K562 (cell line): Measurements from ENCODE around the gene CPED1. TPM values are rescaled to one million over a fixed set of nuclear protein-coding genes. Genes with fewer than 3 reads are reported as not detected.

Experiments
- CHCHD3 ChIP-seq: fragments of 250-450 bp; sonication (Bioruptor Pico); IDR thresholded peaks from 2 replicates; pipeline ENCODE4 v2.1.2; 2022; ENCODE audit warnings: mild to moderate bottlenecking
- COPS2 ChIP-seq: fragments of 450-650 bp; conservative IDR thresholded peaks from 2 replicates; pipeline ENCODE4 v1.6.1; 2016; ENCODE audit warnings: mild to moderate bottlenecking, moderate library complexity
- CREB5 ChIP-seq: fragments of 250-450 bp; sonication (Bioruptor Pico); IDR thresholded peaks from 2 replicates; pipeline ENCODE4 v1.5.0; 2020; ENCODE audit warnings: mild to moderate bottlenecking
- ELK3 ChIP-seq: fragments of 450-650 bp; formaldehyde crosslinking; IDR thresholded peaks from 2 replicates; pipeline ENCODE4 v1.4.0; 2020; ENCODE audit warnings: mild to moderate bottlenecking
- ETV1 ChIP-seq: fragments of 450-650 bp; conservative IDR thresholded peaks from 2 replicates; pipeline ENCODE4 v1.6.1; 2016; ENCODE audit warnings: missing genetic modification characterization, control low read depth, low read depth, missing compliant biosample characterization
- FOXJ2 ChIP-seq: fragments of 200-800 bp; sonication (Bioruptor generic); IDR thresholded peaks from 2 replicates; pipeline ENCODE4 v1.6.1; 2016; ENCODE audit warnings: missing genetic modification characterization, missing compliant biosample characterization
- GATAD2B ChIP-seq: fragments of 450-650 bp; IDR thresholded peaks from 2 replicates; pipeline ENCODE4 v1.6.1; 2017; ENCODE audit warnings: mild to moderate bottlenecking, borderline replicate concordance
- GTF2B ChIP-seq: IDR thresholded peaks from 2 replicates; pipeline ENCODE4 v1.6.1; 2011; ENCODE audit not compliant: insufficient read length; ENCODE audit errors: extremely low read depth
- HMGXB4 ChIP-seq: sonication (generic); formaldehyde crosslinking; IDR thresholded peaks from 2 replicates; pipeline ENCODE4 v1.8.1; 2023; ENCODE audit warnings: mild to moderate bottlenecking, missing genetic modification reagents
- IRF9 ChIP-seq: fragments of 450-650 bp; IDR thresholded peaks from 2 replicates; pipeline ENCODE4 v1.6.1; 2016; ENCODE audit warnings: missing biosample characterization, missing genetic modification characterization
- MCM2 ChIP-seq: fragments of 450-650 bp; IDR thresholded peaks from 2 replicates; pipeline ENCODE4 v1.6.1; 2017; ENCODE audit warnings: low read depth, mild to moderate bottlenecking
- SAP30 ChIP-seq: fragments of 200-600 bp; sonication (generic); IDR thresholded peaks from 2 replicates; pipeline ENCODE4 v1.6.1; 2012; ENCODE audit warnings: borderline replicate concordance, low read depth, mild to moderate bottlenecking, moderate library complexity, low read length, control low read depth, inconsistent platforms; ENCODE audit not compliant: insufficient read depth, poor library complexity, severe bottlenecking
- SETDB1 ChIP-seq: IDR thresholded peaks from one replicate; pipeline ENCODE4 v1.6.1; 2012; ENCODE audit warnings: low read length, control low read depth, inconsistent platforms
- SMAD3 ChIP-seq: fragments of 450-650 bp; formaldehyde crosslinking; conservative IDR thresholded peaks from 2 replicates; pipeline ENCODE4 v1.4.0; 2020; ENCODE audit warnings: mild to moderate bottlenecking
- ZFP36 ChIP-seq: fragments of 150-350 bp; IDR thresholded peaks from 2 replicates; pipeline ENCODE4 v1.6.1; 2018; ENCODE audit warnings: low read length, low read depth; ENCODE audit not compliant: partially characterized antibody
- ZKSCAN3 ChIP-seq: fragments of 250-450 bp; sonication (Bioruptor Pico); IDR thresholded peaks from 2 replicates; pipeline ENCODE4 v1.4.0; 2020
- ZNF444 ChIP-seq: fragments of 250-450 bp; sonication (Bioruptor Pico); IDR thresholded peaks from 2 replicates; pipeline ENCODE4 v1.4.0; 2020; ENCODE audit warnings: mild to moderate bottlenecking, moderate library complexity
- polyA plus RNA-seq, 8 experiments: library from polyadenylated mRNA; depleted of rRNA in 4 of 8; stranded (reverse) in 5 of 8; unstranded in 3 of 8; fragments of >200 nt; fragmentation: Nextera tagmentation in 2 of 8; fragmentation: Illumina TruSeq in 1 of 8; extraction: Ambion mirVana in 2 of 8; extraction: Trizol in 1 of 8; gene quantifications; 2 replicates each; pipeline versions ENCODE4 v1.2.1 to v1.2.3, GENCODE V29; 2011 to 2014; ENCODE audit warnings: inconsistent platforms in 1 of 8, missing spikeins in 1 of 8
- total RNA-seq, 7 experiments: library from RNA; depleted of rRNA in 6 of 7; stranded (reverse); fragments of >200 nt in 6 of 7; fragmentation: Illumina TruSeq in 2 of 7; extraction: Trizol in 2 of 7; gene quantifications; 2 replicates each; pipeline versions ENCODE4 v1.2.1 to v1.2.3, GENCODE V29; 2011 to 2021; ENCODE audit warnings: low replicate concordance in 1 of 7
- TF ChIP-seq, protein P1 (sequence below): fragments of 450-650 bp; IDR thresholded peaks from 2 replicates; pipeline ENCODE4 v1.6.1; 2017; ENCODE audit warnings: antibody characterized with exemption, mild to moderate bottlenecking

CPED1 gene
- total and polyA plus RNA-seq, 9 of the 15 experiments (the other 6 are each of a cell fraction or from before 2014, with no cell fraction given): 195 to 393 (median 290) TPM

DNA sequence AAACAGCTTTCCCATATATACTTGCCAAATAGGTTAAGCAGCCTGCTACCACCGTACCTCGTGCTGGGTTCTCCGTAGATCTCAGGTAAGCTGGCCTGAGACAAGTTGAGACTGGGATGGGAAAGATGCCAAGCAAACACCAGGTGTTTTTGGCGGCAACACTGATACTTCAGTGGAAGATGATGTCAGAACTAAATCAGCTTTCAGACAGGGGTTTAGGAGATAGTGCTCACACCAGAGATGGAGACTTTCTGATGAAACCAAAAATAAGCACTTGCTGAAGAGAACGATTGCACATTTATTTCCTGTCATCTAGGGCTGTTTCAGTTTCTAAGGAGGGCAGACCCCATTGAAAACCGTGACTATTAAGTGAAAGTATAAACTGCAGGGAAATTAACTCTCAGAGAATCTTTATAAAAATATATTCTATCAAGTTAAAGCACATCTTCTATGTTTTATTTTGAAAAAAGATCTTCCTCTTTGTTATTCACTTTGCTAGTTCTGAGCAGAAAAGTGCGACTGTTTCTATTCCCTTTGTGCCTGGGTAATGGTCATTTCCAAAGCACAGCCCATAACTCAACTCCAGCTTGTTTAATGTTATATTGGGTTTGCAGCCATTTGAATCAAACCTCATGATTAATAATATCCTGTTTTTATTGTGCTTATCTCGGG is 149.9 kb downstream of the CPED1 start (continued):
- peak; percentile 74 for TF ChIP-seq IRF9 (tag)
- no peak for TF ChIP-seq GTF2B
- TF ChIP-seq ZFP36: no peak
- TF ChIP-seq ZNF444 (CRISPR knock-in tag): no peak
- TF ChIP-seq CREB5 (CRISPR knock-in tag): no peak
- peak; percentile 91 for TF ChIP-seq ETV1 (tag)
- TF ChIP-seq, protein P1, sequence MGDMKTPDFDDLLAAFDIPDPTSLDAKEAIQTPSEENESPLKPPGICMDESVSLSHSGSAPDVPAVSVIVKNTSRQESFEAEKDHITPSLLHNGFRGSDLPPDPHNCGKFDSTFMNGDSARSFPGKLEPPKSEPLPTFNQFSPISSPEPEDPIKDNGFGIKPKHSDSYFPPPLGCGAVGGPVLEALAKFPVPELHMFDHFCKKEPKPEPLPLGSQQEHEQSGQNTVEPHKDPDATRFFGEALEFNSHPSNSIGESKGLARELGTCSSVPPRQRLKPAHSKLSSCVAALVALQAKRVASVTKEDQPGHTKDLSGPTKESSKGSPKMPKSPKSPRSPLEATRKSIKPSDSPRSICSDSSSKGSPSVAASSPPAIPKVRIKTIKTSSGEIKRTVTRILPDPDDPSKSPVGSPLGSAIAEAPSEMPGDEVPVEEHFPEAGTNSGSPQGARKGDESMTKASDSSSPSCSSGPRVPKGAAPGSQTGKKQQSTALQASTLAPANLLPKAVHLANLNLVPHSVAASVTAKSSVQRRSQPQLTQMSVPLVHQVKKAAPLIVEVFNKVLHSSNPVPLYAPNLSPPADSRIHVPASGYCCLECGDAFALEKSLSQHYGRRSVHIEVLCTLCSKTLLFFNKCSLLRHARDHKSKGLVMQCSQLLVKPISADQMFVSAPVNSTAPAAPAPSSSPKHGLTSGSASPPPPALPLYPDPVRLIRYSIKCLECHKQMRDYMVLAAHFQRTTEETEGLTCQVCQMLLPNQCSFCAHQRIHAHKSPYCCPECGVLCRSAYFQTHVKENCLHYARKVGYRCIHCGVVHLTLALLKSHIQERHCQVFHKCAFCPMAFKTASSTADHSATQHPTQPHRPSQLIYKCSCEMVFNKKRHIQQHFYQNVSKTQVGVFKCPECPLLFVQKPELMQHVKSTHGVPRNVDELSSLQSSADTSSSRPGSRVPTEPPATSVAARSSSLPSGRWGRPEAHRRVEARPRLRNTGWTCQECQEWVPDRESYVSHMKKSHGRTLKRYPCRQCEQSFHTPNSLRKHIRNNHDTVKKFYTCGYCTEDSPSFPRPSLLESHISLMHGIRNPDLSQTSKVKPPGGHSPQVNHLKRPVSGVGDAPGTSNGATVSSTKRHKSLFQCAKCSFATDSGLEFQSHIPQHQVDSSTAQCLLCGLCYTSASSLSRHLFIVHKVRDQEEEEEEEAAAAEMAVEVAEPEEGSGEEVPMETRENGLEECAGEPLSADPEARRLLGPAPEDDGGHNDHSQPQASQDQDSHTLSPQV: peak; percentile 68
- TF ChIP-seq GATAD2B: no peak
- no peak for TF ChIP-seq ELK3 (CRISPR knock-in tag)
- TF ChIP-seq COPS2: no peak
- peak; percentile 69; the same call in 1 of the 2 replicates for TF ChIP-seq SMAD3
- TF ChIP-seq MCM2: no peak
- TF ChIP-seq SETDB1: no peak
- TF ChIP-seq FOXJ2 (tag): peak; percentile 69; the same call in 1 of the 2 replicates
- TF ChIP-seq CHCHD3 (CRISPR knock-in tag): no peak
- no peak for TF ChIP-seq HMGXB4 (CRISPR knock-in tag)
- TF ChIP-seq ZKSCAN3 (CRISPR knock-in tag): no peak
- TF ChIP-seq SAP30: no peak
